Left ventricle myocardium superior (tissue), 1 donor: ENCODE measurements around the gene ADAMTSL3. TPM values are rescaled to one million over a fixed set of nuclear protein-coding genes. Genes with fewer than 3 reads are reported as not detected.

ENCODE experiments used
- ATAC-seq: fragments of 200-7000 bp; cut with Tn5 transposase; one replicate; pipeline ENCODE4 v1.9.1; 2020; ENCODE audit warnings: mild to moderate bottlenecking, moderate library complexity
- DNase-seq: peaks from one replicate; pipeline ENCODE4 v3.0.0-alpha.2; 2020
- intact Hi-C: fragments of 100-400 bp; cut with micrococcal nuclease; formaldehyde crosslinking; loops from one replicate; pipeline ENCODE4 v1.11.0; 2022
- total RNA-seq: library from RNA; stranded (reverse); fragmentation: NEBNext Ultra II Directional; extraction: Animal tissue kit (Norgen Biotek cat#: 25700); gene quantifications from one replicate; pipeline ENCODE4 v1.2.1, GENCODE V29; 2021
- donor health status: DM: no; HTN: yes; CAD: no; lungs with severe emphysema.

ADAMTSL3 gene
- total RNA-seq, 1 donor from 2014 or later, result 9.2 TPM

GRCh38 chr15:83850015-83850414 lies 196.1 kb downstream of the ADAMTSL3 start:
- ATAC-seq (peak; percentile 37), DNase-seq (no peak)
- intact Hi-C loops, result no loop called here

DNA sequence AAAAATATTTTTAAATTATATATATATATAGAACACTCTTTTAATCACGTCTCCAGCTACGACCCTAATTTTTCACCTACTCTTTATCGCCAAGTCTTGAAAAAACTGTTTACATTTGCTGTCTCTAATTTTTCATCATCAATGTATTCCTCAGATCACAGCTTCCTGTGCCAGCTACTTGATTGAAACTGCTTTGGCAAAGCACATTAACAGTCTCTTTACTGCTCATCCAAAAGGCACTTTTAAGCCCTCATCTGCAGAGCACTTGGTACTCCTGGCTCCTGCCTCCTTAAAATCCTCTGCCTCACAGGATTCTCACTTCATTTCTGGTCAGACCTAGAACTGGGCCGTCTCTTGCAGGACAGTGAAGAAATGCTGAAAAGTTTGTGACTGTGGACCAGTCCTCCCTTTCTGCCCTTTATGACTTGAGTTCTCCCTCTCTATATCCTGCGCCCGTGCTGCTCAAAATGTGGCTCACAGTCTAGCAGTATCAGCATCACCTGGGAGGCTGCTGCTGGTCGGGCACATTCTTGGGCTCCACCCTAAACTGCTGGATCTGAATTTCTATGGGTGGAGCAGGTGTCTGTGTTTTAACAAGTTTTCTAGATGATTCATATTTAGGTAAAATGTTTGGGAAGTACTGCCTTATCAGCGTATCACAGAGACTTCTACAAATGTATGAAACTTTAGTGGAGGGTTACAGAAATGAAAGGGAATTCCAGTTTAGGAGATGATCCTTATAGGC lies 196.8 kb downstream of the ADAMTSL3 start:
- ATAC-seq, result no peak
- DNase-seq, result no peak
- intact Hi-C loops, result no loop called here

DNA sequence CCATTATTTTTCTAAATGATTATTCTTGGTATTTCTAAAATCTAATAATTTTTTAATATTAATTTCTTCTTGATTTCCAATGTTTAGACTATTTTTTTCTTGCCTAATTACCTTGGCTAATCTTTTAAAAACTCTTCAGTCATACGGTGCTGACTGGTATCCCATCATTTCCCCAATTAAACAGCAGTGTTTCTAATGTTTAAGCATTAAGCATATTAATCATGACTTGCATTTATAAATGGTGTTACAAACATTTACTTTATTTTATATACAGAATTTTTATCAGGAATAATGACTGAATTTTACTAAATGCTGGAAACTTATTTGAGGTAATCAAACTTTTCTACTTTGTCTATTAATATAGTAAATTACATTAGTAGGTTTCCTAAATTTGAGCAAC lies 199.3 kb downstream of the ADAMTSL3 start:
- no peak for DNase-seq
- intact Hi-C loops, result no loop called here
- ATAC-seq, result no peak

DNA sequence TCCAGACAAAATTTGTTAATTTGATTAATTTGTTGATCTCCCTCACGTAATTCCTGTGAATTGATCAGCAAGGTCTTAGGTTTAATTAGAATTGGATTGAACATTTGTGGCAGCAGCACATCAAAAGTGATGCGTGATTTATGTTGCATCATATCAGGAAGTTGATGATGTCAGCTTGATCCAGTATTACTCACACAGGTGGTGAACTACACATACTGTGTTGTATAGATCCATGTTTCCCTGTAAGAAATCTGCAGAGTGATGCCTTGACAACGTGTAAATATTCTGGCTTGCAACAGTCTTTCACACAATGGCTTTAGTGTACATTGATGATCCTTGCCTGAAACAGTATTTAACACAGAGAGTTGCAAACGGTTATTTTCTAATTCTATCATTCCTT lies 200.4 kb downstream of the ADAMTSL3 start:
- ATAC-seq (no peak), DNase-seq (no peak)
- intact Hi-C loops, result no loop called here

DNA sequence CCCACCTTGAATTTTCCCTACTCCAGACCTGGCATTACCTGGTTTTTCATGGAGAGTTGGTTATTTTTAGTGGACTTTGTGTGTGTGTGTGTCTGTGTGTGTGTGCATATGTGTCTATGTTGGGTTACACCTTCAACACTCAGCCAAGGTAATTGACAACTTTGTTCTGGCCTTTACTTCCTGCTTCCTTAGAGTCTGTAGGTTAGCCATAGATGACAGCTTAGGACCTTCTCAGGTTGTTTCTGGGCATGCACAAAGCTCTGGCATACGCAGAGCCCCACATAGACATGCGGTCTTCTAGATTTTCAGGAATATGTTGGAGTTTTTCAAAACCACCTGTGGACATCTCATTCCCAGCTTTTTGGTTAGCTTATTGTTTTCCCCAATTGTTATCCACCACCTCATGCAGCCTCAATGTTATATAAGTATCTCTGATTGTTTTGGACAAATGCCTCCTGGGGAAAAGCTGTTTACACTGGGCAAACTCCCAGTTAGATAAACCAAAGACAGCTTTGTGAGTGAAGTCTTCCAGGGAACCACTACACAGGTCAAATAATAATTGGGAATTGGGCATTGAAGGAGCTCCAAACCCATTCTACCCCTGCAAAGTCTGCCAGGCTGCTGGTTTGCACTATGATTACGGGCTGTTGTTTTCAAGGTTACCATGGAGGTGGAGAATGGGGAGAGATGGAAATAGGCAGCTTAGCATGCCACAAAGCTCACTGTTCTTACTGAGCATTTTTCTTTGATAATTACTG lies 201.2 kb downstream of the ADAMTSL3 start:
- ATAC-seq (peak; percentile 97), DNase-seq (peak; percentile 51)
- intact Hi-C loops, result no loop called here

GRCh38 chr15:83855956-83856355 lies 202.0 kb downstream of the ADAMTSL3 start:
- ATAC-seq, result no peak
- intact Hi-C loops, result no loop called here

GRCh38 chr15:83858820-83859505 lies 205.0 kb downstream of the ADAMTSL3 start:
- intact Hi-C loops, result no loop called here
- no peak for DNase-seq
- ATAC-seq, result no peak

More at GRCh38 chr15:83855956-83856355, 202.0 kb downstream of the ADAMTSL3 start:
- DNase-seq, result no peak

DNA sequence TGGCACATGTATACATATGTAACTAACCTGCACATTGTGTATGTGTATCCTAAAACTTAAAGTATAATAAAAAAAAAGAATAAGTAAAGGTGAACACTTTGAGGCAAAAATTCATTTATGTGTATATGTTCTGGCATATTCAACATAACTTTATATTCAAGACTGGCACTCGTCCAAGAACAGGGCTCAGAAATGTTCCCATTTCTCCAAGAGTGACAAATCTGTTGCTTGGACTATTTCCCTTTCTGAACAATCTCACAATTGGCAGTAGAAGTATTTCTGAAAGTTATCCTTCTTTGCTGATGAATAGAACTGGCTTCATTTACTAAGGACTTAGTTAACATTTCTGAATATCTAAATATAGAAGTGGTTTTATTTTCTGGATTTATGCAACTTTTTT lies 212.8 kb downstream of the ADAMTSL3 start:
- intact Hi-C loops, result no loop called here
- DNase-seq, result no peak
- no peak for ATAC-seq

GRCh38 chr15:83869341-83869740 lies 215.4 kb downstream of the ADAMTSL3 start:
- DNase-seq (no peak), ATAC-seq (peak; percentile 88)
- intact Hi-C loops, result no loop called here

- DNase-seq (peak; percentile 36), ATAC-seq (peak; percentile 75)
- intact Hi-C loops, result no loop called here
Observed at GRCh38 chr15:83871808-83872559, 218.1 kb downstream of the ADAMTSL3 start.

- ATAC-seq (no peak), DNase-seq (peak; percentile 46)
- intact Hi-C loops, result no loop called here
Observed at GRCh38 chr15:83873966-83874365, 220.0 kb downstream of the ADAMTSL3 start.

DNA sequence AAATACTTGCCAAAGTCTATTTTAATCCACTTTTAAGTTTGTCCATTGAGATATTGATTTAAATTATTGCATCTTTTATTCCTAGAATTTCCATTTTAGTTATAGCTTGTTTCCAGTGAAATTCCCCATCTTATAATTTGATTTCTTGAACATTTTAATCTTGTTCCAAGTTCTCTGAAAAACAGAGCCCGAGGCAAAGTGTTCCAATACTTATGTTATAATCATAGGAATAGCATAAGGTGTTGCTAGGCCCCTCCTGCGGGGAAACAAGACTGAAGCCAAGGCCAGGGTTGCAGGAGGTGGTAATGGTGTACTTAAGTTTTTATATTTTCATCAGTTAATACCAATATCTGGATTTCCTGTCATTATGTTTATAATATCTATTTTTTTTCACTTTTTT lies 226.6 kb downstream of the ADAMTSL3 start:
- intact Hi-C loops, result no loop called here
- no peak for DNase-seq
- no peak for ATAC-seq

DNA sequence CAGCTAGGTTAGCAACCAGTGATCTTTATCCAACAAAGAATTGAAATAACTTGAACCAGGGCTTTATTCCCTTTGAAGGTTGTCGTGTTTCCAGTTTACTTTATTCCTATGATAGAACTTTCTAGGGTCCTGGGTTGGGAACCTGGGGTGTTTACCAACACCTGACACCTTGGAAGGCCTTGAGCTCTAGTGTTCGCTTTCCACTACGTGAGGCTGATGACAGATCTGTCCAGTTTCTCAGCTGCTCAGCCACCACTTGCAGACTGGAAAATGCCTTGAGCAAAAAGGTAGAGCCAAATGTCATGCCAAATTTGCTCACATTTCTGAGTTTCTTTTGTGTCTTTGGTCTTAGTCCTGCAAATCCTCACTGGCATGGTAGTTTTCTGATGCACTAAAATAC lies 227.2 kb downstream of the ADAMTSL3 start:
- intact Hi-C loops, result no loop called here
- ATAC-seq (no peak), DNase-seq (no peak)

DNA sequence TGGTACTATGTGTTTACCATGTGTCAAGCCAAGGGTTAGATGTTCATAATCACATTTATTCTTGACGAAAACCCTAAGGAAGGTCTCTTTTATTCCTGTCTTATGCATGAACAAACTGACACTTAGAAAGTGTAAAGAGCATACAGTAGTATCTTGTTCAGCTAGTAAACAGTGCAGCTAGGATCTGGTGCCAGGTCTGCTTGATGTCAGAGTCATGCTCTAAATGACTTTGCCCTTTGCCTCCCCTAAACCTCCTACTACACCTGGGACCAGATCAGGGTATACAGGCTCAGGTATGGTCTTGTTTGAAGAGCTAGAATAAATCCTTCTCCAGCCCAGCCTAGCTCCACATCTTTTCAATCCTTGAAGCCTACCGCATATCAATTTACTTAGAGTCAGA lies 232.4 kb downstream of the ADAMTSL3 start:
- no peak for ATAC-seq
- intact Hi-C loops, result no loop called here
- no peak for DNase-seq

DNA sequence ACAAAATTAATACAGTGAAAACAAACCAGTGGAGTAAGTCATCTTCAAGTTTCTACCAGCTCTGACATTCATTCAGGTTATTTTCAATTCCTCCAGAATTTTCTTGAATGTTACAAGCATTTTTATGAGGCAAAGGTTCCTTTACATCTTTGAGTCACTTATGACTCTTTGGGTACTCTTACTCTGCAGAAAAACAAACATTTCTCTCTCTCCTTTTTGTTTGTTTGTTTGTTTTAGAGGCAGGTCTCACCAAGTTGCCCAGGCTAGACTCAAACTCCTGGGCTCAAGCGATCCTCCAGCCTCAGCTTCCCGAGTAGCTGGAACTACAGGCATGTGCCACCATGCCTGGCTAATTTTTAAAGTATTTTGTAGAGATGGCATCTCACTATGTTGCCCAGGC lies 233.5 kb downstream of the ADAMTSL3 start:
- intact Hi-C loops, result no loop called here
- ATAC-seq, result no peak

DNA sequence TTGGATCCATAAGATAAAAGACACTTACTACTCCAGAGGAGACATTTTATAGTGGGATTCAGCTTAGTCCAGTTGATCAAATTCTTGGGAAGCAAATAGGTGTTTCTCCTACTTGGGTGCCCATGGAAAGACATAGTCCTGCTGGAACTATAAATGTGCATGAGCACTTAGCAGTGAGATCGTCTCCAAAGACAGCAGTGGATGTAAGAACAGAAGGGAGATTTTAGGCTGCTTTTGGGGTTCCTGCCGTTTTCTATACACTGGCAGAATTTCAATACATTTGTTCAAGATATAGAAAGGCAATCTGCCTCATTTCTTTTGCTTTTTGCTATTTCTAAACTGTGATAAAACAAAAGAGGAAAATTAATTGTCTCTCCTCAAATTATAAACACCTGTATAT lies 234.0 kb downstream of the ADAMTSL3 start:
- ATAC-seq (no peak), DNase-seq (no peak)
- intact Hi-C loops, result no loop called here

More for the DNA sequence above, 233.5 kb downstream of the ADAMTSL3 start:
- DNase-seq, result no peak

- intact Hi-C loops, result no loop called here
- no peak for DNase-seq
- peak; percentile 41 for ATAC-seq
Observed at GRCh38 chr15:83889995-83890394, 236.1 kb downstream of the ADAMTSL3 start.

DNA sequence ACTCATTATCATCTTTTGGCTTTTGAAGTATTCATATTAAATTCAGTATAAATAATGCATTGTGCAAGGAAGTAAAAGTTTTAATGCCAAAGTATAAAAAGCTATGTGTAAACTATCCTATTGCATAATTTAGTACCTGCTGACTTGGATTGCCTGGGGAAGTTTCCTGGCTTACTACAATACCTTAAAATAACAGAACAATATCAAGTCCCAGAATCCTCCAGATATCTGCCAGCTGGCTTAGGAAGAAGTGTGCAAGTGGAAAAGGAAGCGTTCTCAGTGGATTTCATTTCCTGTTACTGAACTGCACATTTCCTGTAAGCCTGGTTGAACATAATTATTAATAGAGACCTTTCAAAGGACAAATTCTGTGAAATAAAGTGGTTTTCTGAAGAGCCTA lies 236.7 kb downstream of the ADAMTSL3 start:
- ATAC-seq (peak; percentile 86), DNase-seq (no peak)
- intact Hi-C loops, result no loop called here

DNA sequence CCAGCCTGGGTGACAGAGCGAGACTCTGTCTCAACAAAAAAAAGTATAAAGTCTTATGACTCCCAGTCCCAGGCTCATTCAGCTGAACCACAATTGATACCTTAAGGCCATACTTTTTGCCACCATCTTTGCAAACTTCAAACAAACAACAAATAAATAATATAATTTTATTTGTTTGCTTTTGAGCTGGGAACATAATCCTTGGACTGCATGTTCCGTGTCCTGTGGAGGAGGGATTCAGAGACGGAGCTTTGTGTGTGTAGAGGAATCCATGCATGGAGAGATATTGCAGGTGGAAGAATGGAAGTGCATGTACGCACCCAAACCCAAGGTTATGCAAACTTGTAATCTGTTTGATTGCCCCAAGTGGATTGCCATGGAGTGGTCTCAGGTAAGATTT lies 238.6 kb downstream of the ADAMTSL3 start:
- ATAC-seq (no peak), DNase-seq (no peak)
- intact Hi-C loops, result no loop called here
